ENCODE data around the gene CDK1. TPM values are rescaled to one million over a fixed set of nuclear protein-coding genes. Genes with fewer than 3 reads are reported as not detected.

CDK1 gene
- total RNA-seq, 2 donors from 2014 or later, result 16.5 to 53.8 TPM

- intact Hi-C loops (cut with DNase I), result no loop called here
- Histone ChIP-seq H3K9me3 (no peaks in the 10 kb centered on the region), H3K36me3 (no peaks in the 10 kb centered on the region), H3K9ac (ENCODE audit: low read depth in 2 of 2, low read length in 2 of 2) (no peak overlapping the region), H3K4me3 (no peak overlapping the region), H3K27ac (no peak overlapping the region), H3K27me3 (no peaks in the 10 kb centered on the region), H3K4me1 (no peaks in the 10 kb centered on the region)
- TF ChIP-seq, protein P1, sequence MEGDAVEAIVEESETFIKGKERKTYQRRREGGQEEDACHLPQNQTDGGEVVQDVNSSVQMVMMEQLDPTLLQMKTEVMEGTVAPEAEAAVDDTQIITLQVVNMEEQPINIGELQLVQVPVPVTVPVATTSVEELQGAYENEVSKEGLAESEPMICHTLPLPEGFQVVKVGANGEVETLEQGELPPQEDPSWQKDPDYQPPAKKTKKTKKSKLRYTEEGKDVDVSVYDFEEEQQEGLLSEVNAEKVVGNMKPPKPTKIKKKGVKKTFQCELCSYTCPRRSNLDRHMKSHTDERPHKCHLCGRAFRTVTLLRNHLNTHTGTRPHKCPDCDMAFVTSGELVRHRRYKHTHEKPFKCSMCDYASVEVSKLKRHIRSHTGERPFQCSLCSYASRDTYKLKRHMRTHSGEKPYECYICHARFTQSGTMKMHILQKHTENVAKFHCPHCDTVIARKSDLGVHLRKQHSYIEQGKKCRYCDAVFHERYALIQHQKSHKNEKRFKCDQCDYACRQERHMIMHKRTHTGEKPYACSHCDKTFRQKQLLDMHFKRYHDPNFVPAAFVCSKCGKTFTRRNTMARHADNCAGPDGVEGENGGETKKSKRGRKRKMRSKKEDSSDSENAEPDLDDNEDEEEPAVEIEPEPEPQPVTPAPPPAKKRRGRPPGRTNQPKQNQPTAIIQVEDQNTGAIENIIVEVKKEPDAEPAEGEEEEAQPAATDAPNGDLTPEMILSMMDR (IDR thresholded peaks at IDR 0.05), result no peak
- no peak for DNase-seq
These were observed 20.8 kb upstream of the CDK1 start for GRCh38 chr10:60757420-60757895.

GRCh38 chr10:60759181-60759580, 19.1 kb upstream of the CDK1 start:
- Histone ChIP-seq H3K9ac (ENCODE audit: low read depth in 2 of 2, low read length in 2 of 2) (no peak overlapping the region), H3K36me3 (no peaks in the 10 kb centered on the region), H3K9me3 (no peaks in the 10 kb centered on the region), H3K27ac (no peak overlapping the region), H3K4me3 (no peak overlapping the region), H3K27me3 (no peaks in the 10 kb centered on the region), H3K4me1 (no peaks in the 10 kb centered on the region)
- intact Hi-C loops (cut with DNase I), result no loop called here
- TF ChIP-seq, protein P1 (IDR thresholded peaks at IDR 0.05), result no peak
- DNase-seq, result no peak

GRCh38 chr10:60760711-60761210, 17.5 kb upstream of the CDK1 start:
- H3K9ac ChIP-seq (ENCODE audit: low read depth in 2 of 2, low read length in 2 of 2), result no peak overlapping the region
- TF ChIP-seq, protein P1 (IDR thresholded peaks at IDR 0.05), result no peak
- no peaks in the 10 kb centered on the region for H3K27me3 ChIP-seq
- no peaks in the 10 kb centered on the region for H3K9me3 ChIP-seq
- H3K36me3 ChIP-seq, result no peaks in the 10 kb centered on the region
- intact Hi-C loops (cut with DNase I), result loop anchor here (10.0 kb wide), 1 partner anchor 316 kb away; no protein-coding TSS in a partner anchor
- DNase-seq, result no peak
- no peaks in the 10 kb centered on the region for H3K4me1 ChIP-seq
- H3K27ac ChIP-seq, result no peak overlapping the region
- H3K4me3 ChIP-seq, result no peak overlapping the region

DNA sequence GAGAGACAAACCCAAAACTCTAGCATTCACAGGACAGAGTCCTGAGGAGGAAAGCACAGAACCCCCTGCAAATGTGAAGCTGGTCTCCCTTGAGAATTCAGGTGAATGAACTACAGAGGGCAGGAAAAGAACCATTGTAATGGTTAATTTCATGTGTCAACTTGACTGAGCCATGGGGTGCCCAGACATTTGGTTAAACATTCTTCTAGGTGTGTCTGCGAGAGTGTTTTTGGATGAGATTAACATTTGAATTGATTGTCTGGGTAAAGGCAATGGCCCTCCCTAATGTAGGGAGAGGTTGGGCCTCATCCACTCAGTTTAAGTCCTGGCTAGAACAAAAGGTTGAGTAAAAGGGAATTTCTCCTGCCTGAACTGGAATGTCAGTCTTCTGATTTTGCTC, 15.7 kb upstream of the CDK1 start:
- TF ChIP-seq, protein P1 (IDR thresholded peaks at IDR 0.05), result no peak
- no peak overlapping the region for H3K4me3 ChIP-seq
- H3K9me3 ChIP-seq, result no peaks in the 10 kb centered on the region
- intact Hi-C loops (cut with DNase I), result loop anchor here (10.0 kb wide), 1 partner anchor 318 kb away; no protein-coding TSS in a partner anchor
- no peaks in the 10 kb centered on the region for H3K36me3 ChIP-seq
- H3K9ac ChIP-seq (ENCODE audit: low read depth in 2 of 2, low read length in 2 of 2), result no peak overlapping the region
- no peaks in the 10 kb centered on the region for H3K27me3 ChIP-seq
- no peak for DNase-seq
- H3K4me1 ChIP-seq, result no peaks in the 10 kb centered on the region
- H3K27ac ChIP-seq, result no peak overlapping the region

DNA sequence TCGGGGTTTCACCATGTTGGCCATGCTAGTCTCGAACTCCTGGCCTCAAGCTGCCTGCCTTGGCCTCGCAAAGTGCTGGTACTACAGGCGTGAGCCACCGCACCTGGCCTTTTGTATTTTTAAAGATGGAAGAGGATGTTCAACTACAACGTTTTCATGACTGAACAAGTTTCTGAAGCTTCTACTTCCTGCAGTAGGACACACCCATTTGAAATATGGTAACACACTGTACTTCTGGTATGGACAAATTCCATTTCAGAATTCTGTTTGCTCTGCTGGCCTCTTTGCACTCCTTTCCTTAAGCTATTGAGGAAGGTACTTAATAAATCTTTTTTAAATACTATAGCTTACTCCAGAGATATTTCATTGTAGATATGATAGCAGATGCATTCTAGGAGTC, 10.9 kb upstream of the CDK1 start:
- Histone ChIP-seq H3K27me3 (no peaks in the 10 kb centered on the region), H3K4me1 (no peaks in the 10 kb centered on the region), H3K9me3 (no peaks in the 10 kb centered on the region), H3K27ac (no peak overlapping the region), H3K4me3 (no peak overlapping the region), H3K36me3 (no peaks in the 10 kb centered on the region), H3K9ac (ENCODE audit: low read depth in 2 of 2, low read length in 2 of 2) (no peak overlapping the region)
- intact Hi-C loops (cut with DNase I), result loop anchor here (10.0 kb wide), 1 partner anchor 323 kb away; no protein-coding TSS in a partner anchor
- DNase-seq, result no peak
- TF ChIP-seq, protein P1 (IDR thresholded peaks at IDR 0.05), result no peak
